Heart left ventricle (tissue), 16 donors: ENCODE measurements around the gene MICU1. TPM values are rescaled to one million over a fixed set of nuclear protein-coding genes. Genes with fewer than 3 reads are reported as not detected.

Experiments
- ATAC-seq, 4 donors: fragments of 200-7000 bp; cut with Tn5 transposase; one replicate each; pipeline ENCODE4 v1.9.1; 2020 to 2022; ENCODE audit warnings: moderate library complexity in 4 of 4, mild to moderate bottlenecking in 3 of 4, moderate number of reproducible peaks in 1 of 4
- DNase-seq, 5 donors: peaks; one replicate each; pipeline ENCODE4 v3.0.0-alpha.2; 2020
- H3K27ac ChIP-seq, 12 donors: fragments of 200-600 bp; sonication (generic) in 4 of 12; one replicate each; pipeline versions ENCODE4 v1.5.0 to v1.8.0; 2016 to 2022; ENCODE audit warnings: mild to moderate bottlenecking in 2 of 12
- H3K27me3 ChIP-seq, 9 donors: fragments of 200-600 bp; sonication (generic) in 2 of 9; one replicate each; pipeline versions ENCODE4 v1.5.1 to v1.8.0; 2016 to 2022; ENCODE audit warnings: mild to moderate bottlenecking in 3 of 9
- H3K36me3 ChIP-seq, 9 donors: fragments of 200-600 bp; sonication (generic) in 2 of 9; one replicate each; pipeline versions ENCODE4 v1.5.0 to v1.8.0; 2018 to 2022; ENCODE audit warnings: mild to moderate bottlenecking in 2 of 9
- H3K4me1 ChIP-seq, 12 donors: fragments of 200-600 bp; sonication (generic) in 4 of 12; one replicate each; pipeline versions ENCODE4 v1.5.0 to v1.8.0; 2016 to 2022; ENCODE audit warnings: mild to moderate bottlenecking in 3 of 12
- H3K4me3 ChIP-seq, 12 donors: fragments of 200-600 bp; sonication (generic) in 4 of 12; one replicate each; pipeline versions ENCODE4 v1.5.0 to v1.8.0; 2017 to 2022; ENCODE audit warnings: mild to moderate bottlenecking in 9 of 12, moderate library complexity in 4 of 12
- H3K9me3 ChIP-seq, 12 donors: fragments of 200-600 bp; sonication (generic) in 4 of 12; one replicate each; pipeline versions ENCODE4 v1.5.0 to v1.8.0; 2016 to 2022; ENCODE audit warnings: mild to moderate bottlenecking in 1 of 12
- CTCF ChIP-seq, 12 donors: fragments of 200-600 bp; sonication (generic) in 4 of 12; IDR thresholded peaks; one replicate each; pipeline versions ENCODE4 v1.5.0 to v1.8.0; 2018 to 2022; ENCODE audit warnings: antibody characterized with exemption in 12 of 12, mild to moderate bottlenecking in 5 of 12
- POLR2A ChIP-seq, 2 donors: fragments of 450-650 bp; IDR thresholded peaks; one replicate each; pipeline ENCODE4 v1.6.1; 2017; ENCODE audit warnings: antibody characterized with exemption in 2 of 2, mild to moderate bottlenecking in 2 of 2, moderate library complexity in 2 of 2
- WGBS, 4 donors: extraction: QIAGEN DNeasy Blood & Tissue Kit in 2 of 4; methylation state at CpG; one replicate each; pipeline versions ENCODE4 v1.1.5 to v1.1.7; 2013 to 2018; 5-methylcytosine and 5-hydroxymethylcytosine counted together
- intact Hi-C, 10 donors: fragments of 100-400 bp; cut with DNase I; formaldehyde crosslinking; loops; one replicate each; pipeline versions ENCODE4 v1.11.1 to v1.14.2; 2022
- polyA plus RNA-seq, 2 donors: library from polyadenylated mRNA; stranded (reverse); fragments of 200-250 nt; gene quantifications; one replicate each; pipeline ENCODE4 v1.2.3, GENCODE V29; 2013
- total RNA-seq, 9 donors: library from RNA; depleted of rRNA in 2 of 9; stranded (reverse); fragments of >200 nt in 2 of 9; fragmentation: NEBNext Ultra II Directional in 3 of 9; extraction: Animal tissue kit (Norgen Biotek cat#: 25700) in 3 of 9; gene quantifications; one replicate each; pipeline versions ENCODE4 v1.1.0 to v1.2.4, GENCODE V29; 2016 to 2023
- donor health status: ischemic (EF 13 %, LVEDD 7.1; RV severe dilation, severe dysfunction).
- donor health status: healthy with polysubstance abuse.
- donor health status: DM: no; HTN: yes; CAD: no.
- donor health status: DM: no; HTN: no; CAD: no.
- donor health status: ischemic (EF 25% LVEDD 6.9; RV normal size, moderate dysfunction).
- donor health status: ischemic (EF 25% LVEDD 5.7; RV mildly dilated, moderate dysfunction).
- donor health status: healthy.
- donor health status: DM: yes; HTN: yes; CAD: no.
- donor health status: ischemic (EF 35%, LVEDD 5.7; RV mildly dilated, moderate dysfunction).
- donor health status: nonischemic (EF 11% LVEDD 7.7; RV severe dilation, severe dysfunction).
- donor health status: DM: yes; HTN: yes; CAD: no.
- donor health status: PGD.
- donor health status: ischemic (EF 29% LVEDD 5.4; RV normal size, mild dysfunction).
- donor health status: nonischemic (EF 23%, LVEDD 6.1; RV moderate dilation, normal function).

The MICU1 gene
- total and polyA plus RNA-seq, 11 donors, result 33.3 to 54.2 (median 43.1) TPM

GRCh38 chr10:72541337-72541736 is 84.5 kb downstream of the MICU1 start:
- Histone ChIP-seq H3K4me1 (peaks cover 0 to 28% (median 0%) of the 10 kb centered on the region in 12 donors), H3K36me3 (peaks cover 0 to 25% (median 4%) of the 10 kb centered on the region in 9 donors), H3K9me3 (peaks cover 0 to 25% (median 9%) of the 10 kb centered on the region in 12 donors), H3K27ac (no peak overlapping the region), H3K27me3 (no peaks in the 10 kb centered on the region), H3K4me3 (no peak overlapping the region)
- DNase-seq, result no peak
- no peak for TF ChIP-seq CTCF (IDR thresholded peaks at IDR 0.05)
- no peak for TF ChIP-seq POLR2A (IDR thresholded peaks at IDR 0.05)
- intact Hi-C loops, result loop anchor here in 1 of 10 donors (10.0 kb wide), 1 partner anchor 177 kb away; no protein-coding TSS in a partner anchor
- no peak for ATAC-seq

- 93 to 98% (median 95%) methylated on average over 2 of the region's 2 CpGs for WGBS, 4 donors
- no peak for DNase-seq
- no peak for TF ChIP-seq POLR2A (IDR thresholded peaks at IDR 0.05)
- no peak for TF ChIP-seq CTCF (IDR thresholded peaks at IDR 0.05)
- Histone ChIP-seq H3K4me1 (peaks cover 0 to 28% (median 0%) of the 10 kb centered on the region in 12 donors), H3K27ac (no peak overlapping the region), H3K4me3 (no peak overlapping the region), H3K9me3 (peaks cover 0 to 25% (median 9%) of the 10 kb centered on the region in 12 donors), H3K27me3 (no peaks in the 10 kb centered on the region), H3K36me3 (peaks cover 0 to 20% (median 1%) of the 10 kb centered on the region in 9 donors)
- no peak for ATAC-seq
- intact Hi-C loops, result loop anchor here in 1 of 10 donors (10.0 kb wide), 1 partner anchor 175 kb away; no protein-coding TSS in a partner anchor
These were observed 85.6 kb downstream of the MICU1 start for GRCh38 chr10:72540193-72540807.

GRCh38 chr10:72539137-72539536 is 86.7 kb downstream of the MICU1 start:
- Histone ChIP-seq H3K4me1 (peaks cover 0 to 28% (median 0%) of the 10 kb centered on the region in 12 donors), H3K27me3 (no peaks in the 10 kb centered on the region), H3K4me3 (no peak overlapping the region), H3K36me3 (peaks cover 0 to 20% (median 0%) of the 10 kb centered on the region in 9 donors), H3K27ac (peak overlapping the region in 1 of 12 donors; percentile 30), H3K9me3 (peaks cover 0 to 25% (median 9%) of the 10 kb centered on the region in 12 donors)
- TF ChIP-seq POLR2A (IDR thresholded peaks at IDR 0.05) (no peak), CTCF (IDR thresholded peaks at IDR 0.05) (no peak)
- DNase-seq, result no peak
- intact Hi-C loops, result no loop called here
- 95 to 98% (median 97%) methylated on average over 1 of the region's 1 CpG for WGBS, 4 donors
- no peak for ATAC-seq

- ATAC-seq (no peak), DNase-seq (no peak)
- TF ChIP-seq CTCF (IDR thresholded peaks at IDR 0.05) (no peak), POLR2A (IDR thresholded peaks at IDR 0.05) (no peak)
- Histone ChIP-seq H3K27ac (no peak overlapping the region), H3K4me1 (peaks cover 0 to 5% (median 0%) of the 10 kb centered on the region in 12 donors), H3K9me3 (no peaks in the 10 kb centered on the region), H3K27me3 (no peaks in the 10 kb centered on the region), H3K36me3 (peaks cover 0 to 9% (median 0%) of the 10 kb centered on the region in 9 donors), H3K4me3 (no peak overlapping the region)
- intact Hi-C loops, result no loop called here
These were observed 100.2 kb downstream of the MICU1 start for GRCh38 chr10:72525689-72526088.
